Tibial artery (tissue), 4 donors: Measurements from ENCODE around the gene ASGR2.

ENCODE experiments used
- DNase-seq, 2 donors: peaks; one replicate each; pipeline ENCODE4 v3.0.0-alpha.2; 2019
- H3K27ac ChIP-seq, 2 donors: fragments of 200-600 bp; sonication (generic) in 1 of 2; 1 replicate in 1 of 2; 2 replicates in 1 of 2; pipeline ENCODE4 v1.5.1; 2018 to 2019; ENCODE audit warnings: mild to moderate bottlenecking in 1 of 2
- H3K27me3 ChIP-seq, 2 donors: fragments of 200-600 bp; sonication (generic) in 1 of 2; one replicate each; pipeline versions ENCODE4 v1.5.1 to v1.6.0; 2016 to 2019
- H3K36me3 ChIP-seq, 3 donors: fragments of 200-600 bp; sonication (generic) in 2 of 3; one replicate each; pipeline ENCODE4 v1.5.1; 2016 to 2019; ENCODE audit warnings: mild to moderate bottlenecking in 2 of 3
- H3K4me1 ChIP-seq, 4 donors: fragments of 200-600 bp; sonication (generic) in 2 of 4; 1 replicate in 3 of 4; 2 replicates in 1 of 4; pipeline ENCODE4 v1.5.1; 2016 to 2019
- H3K4me3 ChIP-seq, 2 donors: fragments of 200-600 bp; sonication (generic) in 1 of 2; 1 replicate in 1 of 2; 2 replicates in 1 of 2; pipeline ENCODE4 v1.5.1; 2018 to 2019; ENCODE audit warnings: mild to moderate bottlenecking in 2 of 2
- H3K9me3 ChIP-seq, 3 donors: fragments of 200-600 bp; sonication (generic) in 1 of 3; one replicate each; pipeline ENCODE4 v1.5.1; 2016 to 2019
- CTCF ChIP-seq, 2 experiments: fragments of 200-600 bp in 1 of 2; fragments of 450-650 bp in 1 of 2; IDR thresholded peaks; one replicate each; pipeline ENCODE4 v1.5.1; 2017 to 2019; ENCODE audit warnings: antibody characterized with exemption in 2 of 2, mild to moderate bottlenecking in 1 of 2, moderate library complexity in 1 of 2
- intact Hi-C: fragments of 100-400 bp; cut with DNase I; formaldehyde crosslinking; loops from one replicate; pipeline ENCODE4 v1.15.0; 2023; ENCODE audit warnings: low total_unique reads

Gene ASGR2

GRCh38 chr17:7144213-7144612 lies 29.6 kb upstream of the ASGR2 start:
- TF ChIP-seq CTCF (IDR thresholded peaks at IDR 0.05), result no peak
- no peaks in the 10 kb centered on the region for H3K36me3 ChIP-seq
- DNase-seq, result no peak
- intact Hi-C loops, result no loop called here
- peaks cover 0 to 42% of the 10 kb centered on the region in 2 donors for H3K27me3 ChIP-seq
- no peaks in the 10 kb centered on the region for H3K9me3 ChIP-seq
- H3K4me1 ChIP-seq, result no peaks in the 10 kb centered on the region
- H3K27ac ChIP-seq, result no peak overlapping the region
- no peak overlapping the region for H3K4me3 ChIP-seq

- Histone ChIP-seq H3K36me3 (no peaks in the 10 kb centered on the region), H3K27me3 (peaks cover 0 to 59% of the 10 kb centered on the region in 2 donors), H3K4me1 (no peaks in the 10 kb centered on the region), H3K9me3 (no peaks in the 10 kb centered on the region), H3K27ac (no peak overlapping the region), H3K4me3 (no peak overlapping the region)
- no peak for TF ChIP-seq CTCF (IDR thresholded peaks at IDR 0.05)
- no peak for DNase-seq
- intact Hi-C loops, result no loop called here
Observed at GRCh38 chr17:7141824-7142223, 27.2 kb upstream of the ASGR2 start.

- intact Hi-C loops, result loop anchor here (5.0 kb wide), 1 partner anchor 92 kb away; no protein-coding TSS in a partner anchor
- Histone ChIP-seq H3K36me3 (no peaks in the 10 kb centered on the region), H3K27me3 (peaks cover 0 to 63% of the 10 kb centered on the region in 2 donors), H3K9me3 (no peaks in the 10 kb centered on the region), H3K4me3 (no peak overlapping the region), H3K4me1 (no peaks in the 10 kb centered on the region), H3K27ac (no peak overlapping the region)
- DNase-seq, result no peak
- no peak for TF ChIP-seq CTCF (IDR thresholded peaks at IDR 0.05)
Observed at GRCh38 chr17:7139400-7139799, 24.8 kb upstream of the ASGR2 start.

GRCh38 chr17:7138800-7139381 lies 24.3 kb upstream of the ASGR2 start:
- no peak for TF ChIP-seq CTCF (IDR thresholded peaks at IDR 0.05)
- Histone ChIP-seq H3K9me3 (no peaks in the 10 kb centered on the region), H3K27ac (no peak overlapping the region), H3K27me3 (peaks cover 0 to 68% of the 10 kb centered on the region in 2 donors), H3K4me3 (no peak overlapping the region), H3K36me3 (no peaks in the 10 kb centered on the region), H3K4me1 (no peaks in the 10 kb centered on the region)
- intact Hi-C loops, result loop anchor here (5.0 kb wide), 1 partner anchor 92 kb away; no protein-coding TSS in a partner anchor
- no peak for DNase-seq

- Histone ChIP-seq H3K4me3 (no peak overlapping the region), H3K4me1 (no peaks in the 10 kb centered on the region), H3K9me3 (no peaks in the 10 kb centered on the region), H3K27ac (no peak overlapping the region), H3K36me3 (no peaks in the 10 kb centered on the region), H3K27me3 (peaks cover 0 to 67% of the 10 kb centered on the region in 2 donors)
- TF ChIP-seq CTCF (IDR thresholded peaks at IDR 0.05), result no peak
- intact Hi-C loops, result loop anchor here (5.0 kb wide), 1 partner anchor 90 kb away; no protein-coding TSS in a partner anchor
- DNase-seq, result peak in 1 of 2 donors; percentile 41
Observed at GRCh38 chr17:7137171-7137943, 22.7 kb upstream of the ASGR2 start.
